SKM-1 (cell line): ENCODE results near the gene C4A.
"Not testable (repeated sequence)": the region's sequence is repeated elsewhere in the genome, so short reads cannot be mapped to it uniquely, and the experiment has no call there.

ENCODE experiments used
- DNase-seq: peaks from one replicate; lab custom pipeline; 2025; ENCODE audit not compliant: unreplicated experiment; lab: John Stamatoyannopoulos, UW

The C4A gene

DNA sequence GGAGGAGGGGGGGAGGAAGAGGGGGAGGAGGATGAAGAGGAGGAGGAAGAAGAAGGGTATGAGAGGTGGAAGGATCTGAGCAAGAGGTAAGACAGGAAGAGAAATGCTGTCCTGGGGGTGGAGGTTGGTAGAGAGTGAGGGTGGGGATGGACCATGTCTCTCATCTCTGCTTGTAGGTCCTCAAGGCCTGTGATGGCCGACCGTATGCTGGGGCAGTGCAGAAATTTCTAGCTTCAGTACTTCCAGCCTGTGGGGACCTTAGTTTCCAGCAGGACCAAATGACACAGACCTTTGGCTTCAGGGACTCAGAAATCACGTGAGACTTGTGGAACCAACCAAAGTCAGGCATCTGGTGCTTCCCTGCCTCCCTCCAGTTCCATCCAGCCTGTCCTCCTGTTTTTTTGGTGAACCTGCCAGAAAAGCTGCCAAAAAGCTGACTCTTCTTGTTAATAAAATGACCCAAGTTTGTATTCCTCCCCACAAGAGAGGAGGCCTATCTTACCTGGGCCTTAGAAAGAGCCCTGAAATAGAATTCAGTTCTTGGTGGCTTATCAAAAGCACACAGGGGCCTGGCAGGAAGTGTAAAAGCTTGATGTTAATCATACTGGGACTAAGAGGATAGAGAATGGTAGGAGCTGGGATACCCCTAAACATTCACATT lies 2.5 kb upstream of the C4A start:
- no peak for DNase-seq

GRCh38 chr6:31980195-31980876 lies 1.5 kb upstream of the C4A start:
- not testable (repeated sequence) for DNase-seq

DNA sequence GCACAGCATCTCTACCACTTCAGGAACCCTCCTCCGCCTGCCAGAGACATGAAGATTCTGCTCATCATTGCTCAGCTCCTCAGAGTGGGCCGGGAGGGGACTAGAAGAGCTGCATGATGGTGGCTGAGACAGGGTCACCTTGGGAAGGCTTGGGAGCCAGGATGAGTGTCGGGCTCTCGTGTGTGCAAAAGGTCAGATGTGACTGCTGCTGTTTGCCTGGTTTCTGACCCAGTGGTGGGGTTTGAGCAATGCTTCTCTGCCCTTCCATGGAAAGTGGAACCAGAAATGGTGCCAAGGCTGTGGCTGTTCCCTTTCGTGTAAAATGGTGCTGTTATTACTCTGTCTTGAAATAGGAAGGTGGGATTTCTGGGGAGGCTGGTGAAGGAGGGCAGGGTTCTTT lies 859 bp upstream of the C4A start:
- not testable (repeated sequence) for DNase-seq

DNA sequence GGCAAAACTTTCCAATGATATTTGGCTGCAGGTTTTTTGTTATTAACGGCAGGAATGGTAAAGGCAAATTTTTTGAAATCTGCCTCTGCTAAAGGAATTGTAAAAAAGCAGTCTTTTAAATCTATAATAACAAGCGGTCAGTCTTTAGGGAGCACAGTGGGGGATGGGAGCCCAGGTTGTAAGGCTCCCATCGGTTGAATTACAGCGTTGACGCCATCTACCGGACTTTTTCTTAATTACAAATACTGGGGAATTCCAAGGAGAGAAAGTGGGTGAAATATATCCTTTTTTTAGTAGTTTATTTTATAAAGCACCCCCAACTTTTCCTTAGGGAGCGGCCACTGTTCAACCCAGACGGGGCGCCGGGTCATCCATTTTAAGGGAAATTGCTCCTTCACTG lies 7.5 kb downstream of the C4A start:
- not testable (repeated sequence) for DNase-seq

GRCh38 chr6:31994421-31994820 lies 12.6 kb downstream of the C4A start:
- DNase-seq: not testable (repeated sequence)

- DNase-seq: not testable (repeated sequence)
Observed at GRCh38 chr6:31996385-31996784, 14.5 kb downstream of the C4A start.

DNA sequence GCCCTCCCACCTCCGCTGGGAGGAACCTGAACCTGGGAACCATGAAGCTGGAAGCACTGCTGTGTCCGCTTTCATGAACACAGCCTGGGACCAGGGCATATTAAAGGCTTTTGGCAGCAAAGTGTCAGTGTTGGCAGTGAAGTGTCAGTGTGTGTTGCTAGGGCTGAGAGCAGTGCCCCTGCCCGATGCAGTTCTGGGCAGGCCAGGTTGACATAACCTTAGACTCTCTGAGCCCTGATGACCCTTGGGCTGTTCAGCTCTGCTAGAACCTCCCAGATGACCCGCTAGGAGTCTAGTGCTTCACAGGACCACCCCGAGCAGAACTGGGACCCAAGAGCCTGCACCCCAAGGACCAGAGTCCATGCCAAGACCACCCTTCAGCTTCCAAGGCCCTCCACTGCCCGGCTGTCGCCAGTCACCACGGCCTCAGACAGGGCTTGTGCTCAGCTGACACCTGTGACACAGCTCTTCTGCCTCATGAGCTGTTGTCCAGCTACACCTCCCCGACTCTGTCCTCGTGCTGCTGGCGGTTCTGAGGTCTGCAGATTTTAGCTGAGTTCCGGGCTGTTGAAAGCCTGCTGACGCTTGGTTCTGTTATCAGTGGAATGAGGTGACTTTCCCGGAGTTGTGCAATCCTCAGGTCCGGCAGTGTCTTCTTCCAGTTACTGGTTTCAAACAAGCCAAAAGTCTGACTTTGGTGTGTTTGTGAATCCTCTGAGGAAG lies 20.9 kb downstream of the C4A start:
- DNase-seq: not testable (repeated sequence)

- DNase-seq: not testable (repeated sequence)
Observed at GRCh38 chr6:32003301-32003700, 21.4 kb downstream of the C4A start.

DNA sequence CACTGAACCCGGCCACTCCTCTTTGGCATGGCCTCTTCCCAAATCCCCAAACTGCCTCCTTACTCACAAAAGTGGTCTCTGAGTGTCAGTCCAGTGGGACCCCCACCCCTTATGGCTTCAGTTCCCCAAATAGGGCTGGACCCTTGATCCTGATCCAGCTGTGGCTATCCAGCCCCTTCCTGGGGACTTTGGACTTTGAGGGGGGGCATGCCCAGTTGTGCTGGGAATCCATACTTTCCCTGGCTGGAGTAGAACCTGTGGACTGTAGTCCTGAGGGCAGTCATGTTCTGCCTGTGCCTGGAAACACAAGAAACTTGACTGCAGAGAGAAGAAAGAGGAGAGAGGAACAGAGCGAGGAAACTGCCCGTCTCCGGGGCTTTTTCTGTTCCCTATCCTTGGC lies 22.5 kb downstream of the C4A start:
- DNase-seq: not testable (repeated sequence)

DNA sequence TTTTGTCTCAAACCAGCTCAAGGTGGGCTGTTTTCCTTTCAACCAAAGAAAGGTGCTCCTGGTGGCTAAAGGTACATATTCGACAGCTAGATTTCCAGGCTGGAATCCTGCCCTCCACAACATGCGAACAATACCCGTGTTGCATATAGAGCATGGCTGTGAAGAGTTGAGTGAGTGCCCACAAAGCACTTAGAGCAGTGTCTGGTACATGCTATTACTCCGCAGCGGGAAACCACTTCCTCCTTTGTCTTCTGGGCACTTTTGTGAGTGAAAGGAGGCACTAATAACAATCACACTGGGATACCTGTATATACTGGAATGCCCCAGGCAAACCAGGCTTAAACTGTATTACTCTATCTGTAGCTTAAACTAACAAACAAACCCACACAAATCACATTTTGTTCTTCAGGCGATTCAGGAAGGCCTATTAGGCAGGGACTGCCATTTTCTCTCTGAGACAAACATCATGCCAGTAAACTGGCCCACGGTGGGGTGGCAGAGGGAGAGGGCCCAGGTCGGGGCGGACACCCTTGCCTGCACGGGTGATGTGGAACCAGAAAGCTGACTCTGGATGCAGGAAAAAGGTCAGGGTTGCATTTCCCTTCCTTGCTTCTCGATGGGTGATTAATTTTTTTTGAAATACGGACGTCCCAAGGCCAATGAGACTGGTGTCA lies 23.1 kb downstream of the C4A start:
- DNase-seq: not testable (repeated sequence)

- DNase-seq: not testable (repeated sequence)
Observed at GRCh38 chr6:32005538-32005880, 23.7 kb downstream of the C4A start.

DNA sequence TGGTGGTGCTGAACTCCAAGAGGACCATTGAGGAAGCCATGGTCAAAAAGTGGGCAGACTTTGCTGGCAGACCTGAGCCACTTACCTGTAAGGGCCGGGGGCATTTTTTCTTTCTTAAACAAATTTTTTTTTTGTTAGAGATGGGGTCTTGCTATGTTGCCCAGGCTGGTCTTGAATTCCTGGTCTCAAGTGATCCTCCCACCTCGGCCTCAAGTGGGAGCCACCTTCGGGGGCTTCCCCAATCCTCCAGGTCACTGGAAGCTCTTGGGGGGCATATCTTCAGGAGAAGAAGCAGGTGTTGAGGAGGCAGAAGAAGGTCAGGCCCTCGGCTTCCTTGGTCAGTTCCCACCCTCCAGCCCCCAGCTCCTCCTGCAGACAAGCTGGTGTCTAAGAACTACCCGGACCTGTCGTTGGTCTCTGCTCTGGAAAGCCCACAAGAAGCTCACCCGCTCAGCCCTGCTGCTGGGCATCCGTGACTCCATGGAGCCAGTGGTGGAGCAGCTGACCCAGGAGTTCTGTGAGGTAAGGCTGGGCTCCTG lies 24.2 kb downstream of the C4A start:
- DNase-seq: not testable (repeated sequence)

- DNase-seq: not testable (repeated sequence)
Observed at GRCh38 chr6:32007086-32007485, 25.2 kb downstream of the C4A start.

GRCh38 chr6:32008037-32008436 lies 26.2 kb downstream of the C4A start:
- DNase-seq: not testable (repeated sequence)

- DNase-seq: not testable (repeated sequence)
Observed at GRCh38 chr6:32008616-32009015, 26.8 kb downstream of the C4A start.

GRCh38 chr6:32009537-32009936 lies 27.7 kb downstream of the C4A start:
- not testable (repeated sequence) for DNase-seq

GRCh38 chr6:32010856-32011530 lies 29.1 kb downstream of the C4A start:
- DNase-seq: not testable (repeated sequence)

GRCh38 chr6:32012941-32013617 lies 31.2 kb downstream of the C4A start:
- not testable (repeated sequence) for DNase-seq

DNA sequence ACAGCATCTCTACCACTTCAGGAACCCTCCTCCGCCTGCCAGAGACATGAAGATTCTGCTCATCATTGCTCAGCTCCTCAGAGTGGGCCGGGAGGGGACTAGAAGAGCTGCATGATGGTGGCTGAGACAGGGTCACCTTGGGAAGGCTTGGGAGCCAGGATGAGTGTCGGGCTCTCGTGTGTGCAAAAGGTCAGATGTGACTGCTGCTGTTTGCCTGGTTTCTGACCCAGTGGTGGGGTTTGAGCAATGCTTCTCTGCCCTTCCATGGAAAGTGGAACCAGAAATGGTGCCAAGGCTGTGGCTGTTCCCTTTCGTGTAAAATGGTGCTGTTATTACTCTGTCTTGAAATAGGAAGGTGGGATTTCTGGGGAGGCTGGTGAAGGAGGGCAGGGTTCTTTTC lies 31.9 kb downstream of the C4A start:
- not testable (repeated sequence) for DNase-seq

DNA sequence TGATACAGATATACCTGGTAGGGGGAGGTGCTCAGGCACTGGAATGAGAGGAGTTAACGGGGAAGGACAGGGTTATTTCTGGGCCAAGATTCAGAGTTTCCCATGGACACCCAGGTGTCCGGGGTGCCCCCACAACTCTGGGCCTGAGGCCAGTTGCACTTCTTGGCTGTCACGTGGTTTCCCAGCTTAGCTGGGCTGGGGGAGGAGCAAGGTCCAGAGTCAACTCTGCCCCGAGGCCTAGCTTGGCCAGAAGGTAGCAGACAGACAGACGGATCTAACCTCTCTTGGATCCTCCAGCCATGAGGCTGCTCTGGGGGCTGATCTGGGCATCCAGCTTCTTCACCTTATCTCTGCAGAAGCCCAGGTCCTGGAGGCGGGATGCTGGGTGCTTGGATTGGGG lies 32.7 kb downstream of the C4A start, which contains the start of gene C4B:
Gene C4B (plus strand): TSS at position 249 of the 400 bp plus-strand sequence. CDS start 51 bp downstream, at position 300.
- not testable (repeated sequence) for DNase-seq
